Fibroblast of mammary gland (primary cell): Measurements from ENCODE around the gene BCAS3.
A peak's percentile ranks its signal among the peaks of the same experiment; 100 is the strongest.

Experiments
- DNase-seq: peaks from one replicate; pipeline ENCODE4 v3.0.0-alpha.2; 2010; ENCODE audit warnings: low read depth
- H3K4me3 ChIP-seq: 2 replicates; pipeline ENCODE4 v1.5.1; 2011; ENCODE audit warnings: low read depth, mild to moderate bottlenecking, low read length, moderate library complexity; ENCODE audit not compliant: control insufficient read depth
- TF ChIP-seq, protein P1 (sequence below): conservative IDR thresholded peaks from 2 replicates; pipeline ENCODE4 v1.5.1; 2011; ENCODE audit warnings: low read depth, low read length, inconsistent platforms; ENCODE audit not compliant: control insufficient read depth, insufficient read depth

BCAS3 gene

DNA sequence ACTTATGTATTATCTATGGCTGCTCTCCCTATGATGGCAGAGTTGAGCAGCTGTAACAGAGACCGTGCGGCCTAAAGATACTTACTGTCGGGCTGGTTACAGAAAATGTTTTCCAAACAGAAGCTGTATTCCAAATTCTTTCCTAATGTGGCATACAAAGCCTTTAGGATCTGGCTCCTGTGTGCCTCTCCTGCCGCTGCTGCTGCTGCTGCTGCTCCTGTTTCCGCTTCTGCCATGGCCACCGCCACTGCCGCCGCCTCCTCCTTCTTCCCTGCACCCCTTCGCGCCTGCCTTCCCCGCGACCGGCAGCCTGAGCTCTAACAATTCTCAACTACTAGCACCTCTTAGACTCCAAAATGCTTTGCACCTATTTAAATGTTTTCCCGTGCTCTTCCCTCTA is 458.1 kb downstream of the BCAS3 start:
- TF ChIP-seq, protein P1, sequence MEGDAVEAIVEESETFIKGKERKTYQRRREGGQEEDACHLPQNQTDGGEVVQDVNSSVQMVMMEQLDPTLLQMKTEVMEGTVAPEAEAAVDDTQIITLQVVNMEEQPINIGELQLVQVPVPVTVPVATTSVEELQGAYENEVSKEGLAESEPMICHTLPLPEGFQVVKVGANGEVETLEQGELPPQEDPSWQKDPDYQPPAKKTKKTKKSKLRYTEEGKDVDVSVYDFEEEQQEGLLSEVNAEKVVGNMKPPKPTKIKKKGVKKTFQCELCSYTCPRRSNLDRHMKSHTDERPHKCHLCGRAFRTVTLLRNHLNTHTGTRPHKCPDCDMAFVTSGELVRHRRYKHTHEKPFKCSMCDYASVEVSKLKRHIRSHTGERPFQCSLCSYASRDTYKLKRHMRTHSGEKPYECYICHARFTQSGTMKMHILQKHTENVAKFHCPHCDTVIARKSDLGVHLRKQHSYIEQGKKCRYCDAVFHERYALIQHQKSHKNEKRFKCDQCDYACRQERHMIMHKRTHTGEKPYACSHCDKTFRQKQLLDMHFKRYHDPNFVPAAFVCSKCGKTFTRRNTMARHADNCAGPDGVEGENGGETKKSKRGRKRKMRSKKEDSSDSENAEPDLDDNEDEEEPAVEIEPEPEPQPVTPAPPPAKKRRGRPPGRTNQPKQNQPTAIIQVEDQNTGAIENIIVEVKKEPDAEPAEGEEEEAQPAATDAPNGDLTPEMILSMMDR: no peak
- no peak for DNase-seq
- no peak overlapping the region for H3K4me3 ChIP-seq

DNA sequence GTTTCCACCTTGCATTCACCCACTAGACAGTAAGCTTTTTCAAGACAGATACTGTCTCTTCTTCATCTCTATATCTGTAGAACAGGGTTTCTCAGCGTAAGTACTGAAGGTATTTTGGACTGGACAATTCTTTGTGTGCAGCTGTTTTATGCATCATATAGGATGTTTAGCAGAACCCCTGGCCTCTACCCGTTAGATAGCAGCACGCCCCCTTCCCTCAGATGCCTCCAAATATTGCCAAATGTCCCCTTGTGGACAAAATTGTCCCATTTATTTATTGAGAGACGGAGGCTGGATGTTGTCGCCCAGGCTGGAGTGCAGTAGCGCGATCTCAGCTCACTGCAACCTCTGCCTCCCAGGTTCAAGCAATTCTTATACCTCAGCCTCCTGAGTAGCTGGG is 458.6 kb downstream of the BCAS3 start:
- TF ChIP-seq, protein P1: no peak
- DNase-seq: no peak
- H3K4me3 ChIP-seq: no peak overlapping the region

DNA sequence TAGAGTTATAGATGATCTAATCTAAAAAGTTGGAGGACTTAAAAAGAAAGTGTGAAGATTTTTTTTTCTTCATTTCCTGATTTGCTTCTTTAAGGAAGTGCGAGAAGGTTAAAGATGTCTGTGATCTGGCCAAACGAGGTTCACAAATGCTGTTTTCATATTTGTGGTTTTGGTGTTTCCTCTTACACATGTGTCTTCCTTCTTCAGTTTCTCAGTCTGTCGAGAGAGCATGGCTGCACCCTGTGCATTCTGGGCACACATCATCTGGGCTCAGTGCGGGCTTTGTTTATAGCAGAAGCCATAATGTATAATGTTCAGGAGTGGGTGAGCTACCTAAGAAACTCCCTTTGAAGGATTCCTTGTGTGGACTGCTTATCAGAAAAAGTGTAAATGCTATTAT is 461.6 kb downstream of the BCAS3 start:
- no peak overlapping the region for H3K4me3 ChIP-seq
- peak; percentile 73 for DNase-seq
- TF ChIP-seq, protein P1: no peak

DNA sequence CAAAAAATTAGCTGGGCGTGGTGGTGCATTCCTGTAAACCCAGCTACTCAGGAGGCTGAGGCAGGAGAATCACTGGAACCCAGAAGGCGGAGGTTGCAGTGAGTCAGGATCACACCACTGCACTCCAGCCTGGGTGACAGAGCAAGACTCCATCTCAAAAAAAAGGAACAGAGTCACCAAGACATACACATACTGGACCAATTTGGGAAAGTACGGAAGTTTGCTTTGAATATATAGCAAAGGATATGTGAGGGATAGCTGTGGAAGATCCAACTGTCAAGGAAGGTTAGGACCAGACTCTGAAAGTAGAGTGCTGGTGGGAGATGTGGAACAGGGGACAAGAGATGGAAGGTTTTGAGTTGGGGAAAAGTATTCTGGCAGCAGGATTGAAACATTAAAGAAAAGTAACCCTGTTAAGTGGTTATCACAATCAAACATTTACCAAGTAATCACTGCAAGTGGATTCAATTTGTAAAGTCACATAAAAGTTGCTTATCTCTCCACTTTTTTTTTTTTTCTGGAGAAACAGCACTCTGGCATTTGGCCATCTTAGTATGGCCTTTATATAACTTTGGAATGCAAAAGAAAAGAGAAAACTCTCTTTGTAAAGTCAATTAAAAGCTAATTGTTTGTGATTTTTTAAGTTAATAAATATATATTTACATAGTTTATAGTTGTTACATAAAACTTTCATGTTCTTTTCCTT is 462.6 kb downstream of the BCAS3 start:
- H3K4me3 ChIP-seq: no peak overlapping the region
- TF ChIP-seq, protein P1: no peak
- no peak for DNase-seq

DNA sequence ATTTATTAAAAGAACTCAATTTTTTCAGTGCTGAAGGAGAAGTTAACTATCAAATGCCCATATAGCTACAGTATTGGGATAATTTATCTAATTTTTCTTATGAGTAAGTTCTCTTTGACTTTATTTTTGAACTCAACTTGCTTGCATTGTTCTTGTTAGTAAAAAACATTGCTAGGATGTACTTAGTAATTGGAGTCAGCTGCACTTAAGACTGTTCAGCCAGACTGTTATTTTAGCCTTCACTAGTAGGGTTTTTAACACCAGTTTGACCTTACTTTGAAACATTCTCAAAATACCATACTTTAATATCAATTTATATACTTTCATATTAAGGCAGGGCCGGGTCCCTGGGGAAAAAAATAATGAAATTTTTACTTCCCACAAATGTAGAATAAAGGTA is 465.4 kb downstream of the BCAS3 start:
- TF ChIP-seq, protein P1: no peak

DNA sequence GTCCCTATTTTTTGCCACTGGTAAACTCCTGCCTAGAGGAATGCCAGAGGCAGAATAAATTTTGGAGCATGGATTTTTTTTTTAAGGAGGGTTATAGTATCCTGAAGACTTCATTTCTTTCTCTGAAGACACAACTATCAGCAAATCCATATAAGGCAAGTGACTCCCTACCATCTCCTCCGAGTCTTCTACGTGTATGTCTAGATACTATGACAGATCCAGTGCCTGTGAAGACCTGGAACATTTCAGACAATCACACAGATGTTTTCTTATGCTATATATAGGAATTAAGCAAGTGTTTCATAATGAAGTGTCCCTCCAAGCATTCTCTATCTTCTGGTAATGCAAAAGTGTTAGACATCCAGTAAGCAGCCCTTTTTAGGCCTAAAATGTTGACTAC is 466.5 kb downstream of the BCAS3 start:
- H3K4me3 ChIP-seq: no peak overlapping the region
- DNase-seq: no peak
- TF ChIP-seq, protein P1: no peak

More for the DNA sequence above, 465.4 kb downstream of the BCAS3 start:
- no peak for DNase-seq
- H3K4me3 ChIP-seq: no peak overlapping the region
